ENCODE measurements around the gene SLC19A1. TPM values are rescaled to one million over a fixed set of nuclear protein-coding genes. Genes with fewer than 3 reads are reported as not detected.

SLC19A1 gene
- polyA plus RNA-seq, 3 donors, result 25.0 to 53.0 (median 39.9) TPM

- Mint-ChIP-seq H3K4me3 (no peak overlapping the region), H3K27ac (no peak overlapping the region), H3K27me3 (ENCODE audit: low read depth in 3 of 3) (peaks cover 5 to 22% (median 13%) of the 10 kb centered on the region in 3 donors), H3K9me3 (peaks cover 0 to 18% (median 8%) of the 10 kb centered on the region in 7 donors), H3K36me3 (no peaks in the 10 kb centered on the region), H3K4me1 (no peaks in the 10 kb centered on the region)
- 93% methylated on average over 5 of the region's 5 CpGs for WGBS (ENCODE audit: insufficient coverage)
- Histone ChIP-seq H3K27me3 (ENCODE audit: control insufficient read depth in 2 of 2, insufficient read depth in 2 of 2, low read length in 2 of 2) (no peaks in the 10 kb centered on the region), H3K4me2 (replicated peaks; ENCODE audit: extremely low read depth, low read length, poor library complexity, severe bottlenecking) (no peak overlapping the region), H4K20me1 (ENCODE audit: insufficient read depth, low read length) (no peaks in the 10 kb centered on the region), H3K4me3 (replicated peaks in 1 of 3; ENCODE audit: low read depth in 2 of 3, low read length in 3 of 3) (no peak overlapping the region), H3K9me3 (replicated peaks in 1 of 2; ENCODE audit: control insufficient read depth in 1 of 2, insufficient read depth in 1 of 2, low read length in 2 of 2) (peaks cover 0 to 3% of the 10 kb centered on the region in 2 donors), H3K36me3 (replicated peaks in 1 of 2; ENCODE audit: control insufficient read depth in 1 of 2, insufficient read depth in 2 of 2, low read length in 2 of 2) (no peaks in the 10 kb centered on the region), H2AFZ (ENCODE audit: insufficient read depth, low read depth, low read length, poor library complexity, severe bottlenecking) (no peak overlapping the region), H3K9ac (ENCODE audit: insufficient read depth, low read length, poor library complexity, severe bottlenecking) (no peak overlapping the region), H3K79me2 (ENCODE audit: insufficient read depth, low read length) (no peaks in the 10 kb centered on the region), H3K4me1 (ENCODE audit: control insufficient read depth in 1 of 2, insufficient read depth in 2 of 2, low read length in 2 of 2) (no peaks in the 10 kb centered on the region), H3K27ac (ENCODE audit: low read depth in 1 of 2, low read length in 2 of 2) (no peak overlapping the region)
- no peak for DNase-seq
- TF ChIP-seq CTCF (IDR thresholded peaks at IDR 0.05), result no peak
- intact Hi-C loops (cut with micrococcal nuclease), result no loop called here
These were observed 80.9 kb downstream of the SLC19A1 start for GRCh38 chr21:45461369-45461750.

GRCh38 chr21:45460611-45461368 is 81.5 kb downstream of the SLC19A1 start:
- peaks cover 0 to 18% (median 8%) of the 10 kb centered on the region in 7 donors for H3K9me3 Mint-ChIP-seq
- Histone ChIP-seq H3K27me3 (ENCODE audit: control insufficient read depth in 2 of 2, insufficient read depth in 2 of 2, low read length in 2 of 2) (no peaks in the 10 kb centered on the region), H3K36me3 (replicated peaks in 1 of 2; ENCODE audit: control insufficient read depth in 1 of 2, insufficient read depth in 2 of 2, low read length in 2 of 2) (no peaks in the 10 kb centered on the region), H4K20me1 (ENCODE audit: insufficient read depth, low read length) (no peaks in the 10 kb centered on the region), H3K27ac (ENCODE audit: low read depth in 1 of 2, low read length in 2 of 2) (no peak overlapping the region), H3K4me1 (ENCODE audit: control insufficient read depth in 1 of 2, insufficient read depth in 2 of 2, low read length in 2 of 2) (no peaks in the 10 kb centered on the region), H2AFZ (ENCODE audit: insufficient read depth, low read depth, low read length, poor library complexity, severe bottlenecking) (no peak overlapping the region), H3K9me3 (replicated peaks in 1 of 2; ENCODE audit: control insufficient read depth in 1 of 2, insufficient read depth in 1 of 2, low read length in 2 of 2) (peaks cover 0 to 3% of the 10 kb centered on the region in 2 donors), H3K79me2 (ENCODE audit: insufficient read depth, low read length) (no peaks in the 10 kb centered on the region), H3K4me3 (replicated peaks in 1 of 3; ENCODE audit: low read depth in 2 of 3, low read length in 3 of 3) (no peak overlapping the region), H3K4me2 (replicated peaks; ENCODE audit: extremely low read depth, low read length, poor library complexity, severe bottlenecking) (no peak overlapping the region), H3K9ac (ENCODE audit: insufficient read depth, low read length, poor library complexity, severe bottlenecking) (no peak overlapping the region)
- H3K27ac Mint-ChIP-seq, result no peak overlapping the region
- no peaks in the 10 kb centered on the region for H3K36me3 Mint-ChIP-seq
- H3K4me3 Mint-ChIP-seq, result no peak overlapping the region
- H3K27me3 Mint-ChIP-seq (ENCODE audit: low read depth in 3 of 3), result peaks cover 5 to 22% (median 13%) of the 10 kb centered on the region in 3 donors
- no peak for DNase-seq
- intact Hi-C loops (cut with micrococcal nuclease), result no loop called here
- 80% methylated on average over 3 of the region's 9 CpGs for WGBS (ENCODE audit: insufficient coverage)
- H3K4me1 Mint-ChIP-seq, result no peaks in the 10 kb centered on the region
- TF ChIP-seq CTCF (IDR thresholded peaks at IDR 0.05), result no peak
